H1 (cell line): Measurements from ENCODE around the gene TMC6. TPM values are rescaled to one million over a fixed set of nuclear protein-coding genes. Genes with fewer than 3 reads are reported as not detected.

ENCODE experiments used
- EP300 ChIP-seq, 2 experiments: IDR thresholded peaks; 1 replicate in 1 of 2; 2 replicates in 1 of 2; pipeline ENCODE4 v1.6.1; 2011 to 2012; ENCODE audit warnings: low read depth in 2 of 2, low read length in 2 of 2, mild to moderate bottlenecking in 2 of 2, borderline replicate concordance in 1 of 2, inconsistent platforms in 1 of 2, moderate library complexity in 1 of 2
- GABPA ChIP-seq: IDR thresholded peaks from 2 replicates; pipeline ENCODE4 v1.6.1; 2011; ENCODE audit warnings: mild to moderate bottlenecking, low read length, moderate library complexity, borderline replicate concordance; ENCODE audit not compliant: insufficient read depth
- JUN ChIP-seq: IDR thresholded peaks from 2 replicates; pipeline ENCODE4 v1.6.1; 2011; ENCODE audit warnings: low read depth, mild to moderate bottlenecking, improper control_type of control experiment, low read length
- KDM4A ChIP-seq: IDR thresholded peaks from one replicate; pipeline ENCODE4 v1.7.1; 2012; ENCODE audit warnings: low read depth, mild to moderate bottlenecking, moderate library complexity, low read length, inconsistent platforms; ENCODE audit not compliant: severe bottlenecking
- SP1 ChIP-seq: IDR thresholded peaks from 2 replicates; pipeline ENCODE4 v1.6.1; 2011; ENCODE audit warnings: low read depth, low read length
- SP2 ChIP-seq: IDR thresholded peaks from 2 replicates; pipeline ENCODE4 v1.6.1; 2012; ENCODE audit warnings: mild to moderate bottlenecking, low read length, inconsistent platforms
- polyA plus RNA-seq, 7 experiments: library from polyadenylated mRNA; depleted of rRNA in 3 of 7; stranded (reverse) in 5 of 7; unstranded in 2 of 7; fragments of >200 nt in 5 of 7; fragments of 200-250 nt in 2 of 7; gene quantifications; 1 replicate in 5 of 7; 2 replicates in 1 of 7; 4 replicates in 1 of 7; pipeline versions ENCODE4 v1.2.1 to v1.2.3, GENCODE V29; 2011 to 2013; ENCODE audit warnings: missing spikeins in 2 of 7, mixed read lengths in 2 of 7
- total RNA-seq: library from RNA; stranded (reverse); fragmentation: NEBNext Ultra II Directional; extraction: Animal tissue kit (Norgen Biotek cat#: 25700); gene quantifications from 2 replicates; pipeline ENCODE4 v1.2.1, GENCODE V29; 2021
- TF ChIP-seq, protein P1 (sequence below): fragments of 300-600 bp; sonication (generic); IDR thresholded peaks from 2 replicates; pipeline ENCODE4 v1.7.1; 2012; ENCODE audit warnings: low read length, moderate library complexity, mild to moderate bottlenecking, inconsistent platforms; ENCODE audit not compliant: insufficient replicate concordance
- TF ChIP-seq, protein P2 (sequence below), 3 experiments: IDR thresholded peaks; 1 replicate in 2 of 3; 2 replicates in 1 of 3; pipeline versions ENCODE4 v1.5.1 to v1.6.1; 2011; ENCODE audit warnings: low read length in 3 of 3, mild to moderate bottlenecking in 3 of 3, inconsistent platforms in 2 of 3, low read depth in 1 of 3, moderate library complexity in 1 of 3; ENCODE audit not compliant: insufficient read depth in 1 of 3; ENCODE audit errors: control extremely low read depth in 1 of 3

TMC6 gene
- total and polyA plus RNA-seq, 2 of the 8 experiments (the other 6 are each of a cell fraction or from before 2014, with no cell fraction given), result 39.4 to 77.6 TPM

DNA sequence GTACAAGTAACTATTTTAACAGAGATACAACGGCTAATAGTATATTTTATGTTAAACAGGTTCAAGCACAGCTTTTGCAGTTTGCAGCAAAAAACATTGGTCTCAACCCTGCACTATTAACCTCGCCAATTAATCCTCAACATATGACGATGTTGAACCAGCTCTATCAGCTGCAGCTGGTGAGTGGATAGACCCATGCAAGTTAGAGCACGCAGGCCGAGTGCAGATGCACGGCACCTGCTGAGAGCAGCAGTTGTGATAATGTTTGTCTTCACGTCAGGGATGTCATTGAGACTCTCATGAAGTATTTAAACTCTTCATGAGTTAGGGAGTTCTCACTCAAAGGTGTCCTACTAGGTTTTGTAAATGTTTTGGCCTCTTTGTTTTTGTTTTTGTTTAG is 45.6 kb downstream of the TMC6 start (continued):
- TF ChIP-seq, protein P1, sequence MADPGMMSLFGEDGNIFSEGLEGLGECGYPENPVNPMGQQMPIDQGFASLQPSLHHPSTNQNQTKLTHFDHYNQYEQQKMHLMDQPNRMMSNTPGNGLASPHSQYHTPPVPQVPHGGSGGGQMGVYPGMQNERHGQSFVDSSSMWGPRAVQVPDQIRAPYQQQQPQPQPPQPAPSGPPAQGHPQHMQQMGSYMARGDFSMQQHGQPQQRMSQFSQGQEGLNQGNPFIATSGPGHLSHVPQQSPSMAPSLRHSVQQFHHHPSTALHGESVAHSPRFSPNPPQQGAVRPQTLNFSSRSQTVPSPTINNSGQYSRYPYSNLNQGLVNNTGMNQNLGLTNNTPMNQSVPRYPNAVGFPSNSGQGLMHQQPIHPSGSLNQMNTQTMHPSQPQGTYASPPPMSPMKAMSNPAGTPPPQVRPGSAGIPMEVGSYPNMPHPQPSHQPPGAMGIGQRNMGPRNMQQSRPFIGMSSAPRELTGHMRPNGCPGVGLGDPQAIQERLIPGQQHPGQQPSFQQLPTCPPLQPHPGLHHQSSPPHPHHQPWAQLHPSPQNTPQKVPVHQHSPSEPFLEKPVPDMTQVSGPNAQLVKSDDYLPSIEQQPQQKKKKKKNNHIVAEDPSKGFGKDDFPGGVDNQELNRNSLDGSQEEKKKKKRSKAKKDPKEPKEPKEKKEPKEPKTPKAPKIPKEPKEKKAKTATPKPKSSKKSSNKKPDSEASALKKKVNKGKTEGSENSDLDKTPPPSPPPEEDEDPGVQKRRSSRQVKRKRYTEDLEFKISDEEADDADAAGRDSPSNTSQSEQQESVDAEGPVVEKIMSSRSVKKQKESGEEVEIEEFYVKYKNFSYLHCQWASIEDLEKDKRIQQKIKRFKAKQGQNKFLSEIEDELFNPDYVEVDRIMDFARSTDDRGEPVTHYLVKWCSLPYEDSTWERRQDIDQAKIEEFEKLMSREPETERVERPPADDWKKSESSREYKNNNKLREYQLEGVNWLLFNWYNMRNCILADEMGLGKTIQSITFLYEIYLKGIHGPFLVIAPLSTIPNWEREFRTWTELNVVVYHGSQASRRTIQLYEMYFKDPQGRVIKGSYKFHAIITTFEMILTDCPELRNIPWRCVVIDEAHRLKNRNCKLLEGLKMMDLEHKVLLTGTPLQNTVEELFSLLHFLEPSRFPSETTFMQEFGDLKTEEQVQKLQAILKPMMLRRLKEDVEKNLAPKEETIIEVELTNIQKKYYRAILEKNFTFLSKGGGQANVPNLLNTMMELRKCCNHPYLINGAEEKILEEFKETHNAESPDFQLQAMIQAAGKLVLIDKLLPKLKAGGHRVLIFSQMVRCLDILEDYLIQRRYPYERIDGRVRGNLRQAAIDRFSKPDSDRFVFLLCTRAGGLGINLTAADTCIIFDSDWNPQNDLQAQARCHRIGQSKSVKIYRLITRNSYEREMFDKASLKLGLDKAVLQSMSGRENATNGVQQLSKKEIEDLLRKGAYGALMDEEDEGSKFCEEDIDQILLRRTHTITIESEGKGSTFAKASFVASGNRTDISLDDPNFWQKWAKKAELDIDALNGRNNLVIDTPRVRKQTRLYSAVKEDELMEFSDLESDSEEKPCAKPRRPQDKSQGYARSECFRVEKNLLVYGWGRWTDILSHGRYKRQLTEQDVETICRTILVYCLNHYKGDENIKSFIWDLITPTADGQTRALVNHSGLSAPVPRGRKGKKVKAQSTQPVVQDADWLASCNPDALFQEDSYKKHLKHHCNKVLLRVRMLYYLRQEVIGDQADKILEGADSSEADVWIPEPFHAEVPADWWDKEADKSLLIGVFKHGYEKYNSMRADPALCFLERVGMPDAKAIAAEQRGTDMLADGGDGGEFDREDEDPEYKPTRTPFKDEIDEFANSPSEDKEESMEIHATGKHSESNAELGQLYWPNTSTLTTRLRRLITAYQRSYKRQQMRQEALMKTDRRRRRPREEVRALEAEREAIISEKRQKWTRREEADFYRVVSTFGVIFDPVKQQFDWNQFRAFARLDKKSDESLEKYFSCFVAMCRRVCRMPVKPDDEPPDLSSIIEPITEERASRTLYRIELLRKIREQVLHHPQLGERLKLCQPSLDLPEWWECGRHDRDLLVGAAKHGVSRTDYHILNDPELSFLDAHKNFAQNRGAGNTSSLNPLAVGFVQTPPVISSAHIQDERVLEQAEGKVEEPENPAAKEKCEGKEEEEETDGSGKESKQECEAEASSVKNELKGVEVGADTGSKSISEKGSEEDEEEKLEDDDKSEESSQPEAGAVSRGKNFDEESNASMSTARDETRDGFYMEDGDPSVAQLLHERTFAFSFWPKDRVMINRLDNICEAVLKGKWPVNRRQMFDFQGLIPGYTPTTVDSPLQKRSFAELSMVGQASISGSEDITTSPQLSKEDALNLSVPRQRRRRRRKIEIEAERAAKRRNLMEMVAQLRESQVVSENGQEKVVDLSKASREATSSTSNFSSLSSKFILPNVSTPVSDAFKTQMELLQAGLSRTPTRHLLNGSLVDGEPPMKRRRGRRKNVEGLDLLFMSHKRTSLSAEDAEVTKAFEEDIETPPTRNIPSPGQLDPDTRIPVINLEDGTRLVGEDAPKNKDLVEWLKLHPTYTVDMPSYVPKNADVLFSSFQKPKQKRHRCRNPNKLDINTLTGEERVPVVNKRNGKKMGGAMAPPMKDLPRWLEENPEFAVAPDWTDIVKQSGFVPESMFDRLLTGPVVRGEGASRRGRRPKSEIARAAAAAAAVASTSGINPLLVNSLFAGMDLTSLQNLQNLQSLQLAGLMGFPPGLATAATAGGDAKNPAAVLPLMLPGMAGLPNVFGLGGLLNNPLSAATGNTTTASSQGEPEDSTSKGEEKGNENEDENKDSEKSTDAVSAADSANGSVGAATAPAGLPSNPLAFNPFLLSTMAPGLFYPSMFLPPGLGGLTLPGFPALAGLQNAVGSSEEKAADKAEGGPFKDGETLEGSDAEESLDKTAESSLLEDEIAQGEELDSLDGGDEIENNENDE, result no peak
- TF ChIP-seq SP1 (no peak), KDM4A (no peak), SP2 (no peak), GABPA (no peak), JUN (no peak), EP300 (IDR thresholded peaks at IDR 0.05; ENCODE audit: borderline replicate concordance in 1 of 2, low read depth in 2 of 2, low read length in 2 of 2) (no peak)
- TF ChIP-seq, protein P2, sequence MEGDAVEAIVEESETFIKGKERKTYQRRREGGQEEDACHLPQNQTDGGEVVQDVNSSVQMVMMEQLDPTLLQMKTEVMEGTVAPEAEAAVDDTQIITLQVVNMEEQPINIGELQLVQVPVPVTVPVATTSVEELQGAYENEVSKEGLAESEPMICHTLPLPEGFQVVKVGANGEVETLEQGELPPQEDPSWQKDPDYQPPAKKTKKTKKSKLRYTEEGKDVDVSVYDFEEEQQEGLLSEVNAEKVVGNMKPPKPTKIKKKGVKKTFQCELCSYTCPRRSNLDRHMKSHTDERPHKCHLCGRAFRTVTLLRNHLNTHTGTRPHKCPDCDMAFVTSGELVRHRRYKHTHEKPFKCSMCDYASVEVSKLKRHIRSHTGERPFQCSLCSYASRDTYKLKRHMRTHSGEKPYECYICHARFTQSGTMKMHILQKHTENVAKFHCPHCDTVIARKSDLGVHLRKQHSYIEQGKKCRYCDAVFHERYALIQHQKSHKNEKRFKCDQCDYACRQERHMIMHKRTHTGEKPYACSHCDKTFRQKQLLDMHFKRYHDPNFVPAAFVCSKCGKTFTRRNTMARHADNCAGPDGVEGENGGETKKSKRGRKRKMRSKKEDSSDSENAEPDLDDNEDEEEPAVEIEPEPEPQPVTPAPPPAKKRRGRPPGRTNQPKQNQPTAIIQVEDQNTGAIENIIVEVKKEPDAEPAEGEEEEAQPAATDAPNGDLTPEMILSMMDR (IDR thresholded peaks at IDR 0.05; ENCODE audit: control extremely low read depth in 1 of 3, insufficient read depth in 1 of 3, low read depth in 1 of 3, low read length in 3 of 3), result no peak
